ENCODE results near the gene TSPAN2.
A peak's percentile ranks its signal among the peaks of the same experiment; 100 is the strongest.

The TSPAN2 gene

DNA sequence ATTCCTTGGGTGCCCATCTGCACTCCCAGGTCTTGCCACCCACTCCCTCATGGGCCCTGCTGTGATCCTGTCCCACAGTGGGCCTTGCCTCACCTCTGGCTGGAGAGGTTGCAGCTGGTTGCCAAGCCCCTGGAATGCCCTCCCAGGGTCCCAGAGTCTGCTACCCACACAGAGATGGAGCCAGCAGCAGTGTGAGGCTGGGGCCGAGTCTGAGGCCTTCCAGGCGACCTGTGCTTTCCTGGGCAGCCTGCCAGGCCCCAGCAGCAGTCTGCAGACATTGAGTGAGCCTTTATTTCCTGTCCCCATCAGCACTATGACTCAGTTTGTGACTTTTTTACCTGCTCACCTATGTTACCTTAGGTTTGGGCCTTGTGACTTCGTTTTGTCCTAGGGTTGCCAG lies 25.0 kb upstream of the TSPAN2 start:
- Histone ChIP-seq H3K9me2 (replicated peaks; ENCODE audit: insufficient read depth, low read length) (no peaks in the 10 kb centered on the region), H4K20me1 (ENCODE audit: insufficient read depth, low read length) (no peaks in the 10 kb centered on the region), H3K4me1 (ENCODE audit: low read length) (no peaks in the 10 kb centered on the region), H3K9me3 (replicated peaks; ENCODE audit: insufficient read depth, low read length) (no peaks in the 10 kb centered on the region), H3K79me2 (ENCODE audit: low read length) (no peaks in the 10 kb centered on the region), H3K27ac (ENCODE audit: low read length) (no peak overlapping the region), H3K27me3 (replicated peaks; ENCODE audit: insufficient read depth, low read length) (no peaks in the 10 kb centered on the region), H3F3A (ENCODE audit: insufficient read depth, low read length) (no peaks in the 10 kb centered on the region), H3K4me3 (ENCODE audit: low read length) (no peak overlapping the region), H3K36me3 (replicated peaks; ENCODE audit: insufficient read depth, low read length) (no peaks in the 10 kb centered on the region), H2AFZ (ENCODE audit: low read length) (no peak overlapping the region), H3K4me2 (ENCODE audit: low read depth, low read length) (no peak overlapping the region), H3K9ac (ENCODE audit: low read length) (no peak overlapping the region)
- no peak for TF ChIP-seq EZH2 (optimal IDR thresholded peaks at IDR 0.05; ENCODE audit: low read depth, low read length)
- TF ChIP-seq, protein P1, sequence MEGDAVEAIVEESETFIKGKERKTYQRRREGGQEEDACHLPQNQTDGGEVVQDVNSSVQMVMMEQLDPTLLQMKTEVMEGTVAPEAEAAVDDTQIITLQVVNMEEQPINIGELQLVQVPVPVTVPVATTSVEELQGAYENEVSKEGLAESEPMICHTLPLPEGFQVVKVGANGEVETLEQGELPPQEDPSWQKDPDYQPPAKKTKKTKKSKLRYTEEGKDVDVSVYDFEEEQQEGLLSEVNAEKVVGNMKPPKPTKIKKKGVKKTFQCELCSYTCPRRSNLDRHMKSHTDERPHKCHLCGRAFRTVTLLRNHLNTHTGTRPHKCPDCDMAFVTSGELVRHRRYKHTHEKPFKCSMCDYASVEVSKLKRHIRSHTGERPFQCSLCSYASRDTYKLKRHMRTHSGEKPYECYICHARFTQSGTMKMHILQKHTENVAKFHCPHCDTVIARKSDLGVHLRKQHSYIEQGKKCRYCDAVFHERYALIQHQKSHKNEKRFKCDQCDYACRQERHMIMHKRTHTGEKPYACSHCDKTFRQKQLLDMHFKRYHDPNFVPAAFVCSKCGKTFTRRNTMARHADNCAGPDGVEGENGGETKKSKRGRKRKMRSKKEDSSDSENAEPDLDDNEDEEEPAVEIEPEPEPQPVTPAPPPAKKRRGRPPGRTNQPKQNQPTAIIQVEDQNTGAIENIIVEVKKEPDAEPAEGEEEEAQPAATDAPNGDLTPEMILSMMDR (IDR thresholded peaks at IDR 0.05; ENCODE audit: low read length) = no peak
- DNase-seq = peak; percentile 9

DNA sequence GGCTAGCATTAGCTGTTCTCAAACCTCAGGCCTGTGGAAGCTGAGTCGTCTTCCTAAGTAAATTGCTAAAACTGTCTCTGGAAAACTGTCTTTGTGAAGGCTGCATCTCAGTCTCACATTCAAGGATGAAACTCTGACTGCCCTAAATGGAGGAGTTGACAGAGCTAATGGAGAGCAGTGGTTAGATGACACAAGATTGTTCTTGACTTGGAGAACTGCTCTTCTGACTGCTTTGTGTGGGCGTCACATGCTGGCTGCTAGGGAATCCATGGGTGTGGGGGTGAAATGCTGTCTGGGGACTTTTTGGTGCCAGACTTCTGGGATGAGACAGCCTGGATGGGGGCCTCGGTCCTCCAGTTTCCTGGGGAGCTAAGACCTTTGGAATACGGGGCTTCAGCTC lies 24.5 kb upstream of the TSPAN2 start:
- TF ChIP-seq EZH2 (optimal IDR thresholded peaks at IDR 0.05; ENCODE audit: low read depth, low read length) (no peak), EZH2phosphoT487 (IDR thresholded peaks at IDR 0.05; ENCODE audit: low read length) (no peak)
- TF ChIP-seq, protein P1 (IDR thresholded peaks at IDR 0.05; ENCODE audit: low read length) = no peak
- Histone ChIP-seq H3K4me3 (ENCODE audit: low read length) (no peak overlapping the region), H3K4me2 (ENCODE audit: low read depth, low read length) (no peak overlapping the region)

DNA sequence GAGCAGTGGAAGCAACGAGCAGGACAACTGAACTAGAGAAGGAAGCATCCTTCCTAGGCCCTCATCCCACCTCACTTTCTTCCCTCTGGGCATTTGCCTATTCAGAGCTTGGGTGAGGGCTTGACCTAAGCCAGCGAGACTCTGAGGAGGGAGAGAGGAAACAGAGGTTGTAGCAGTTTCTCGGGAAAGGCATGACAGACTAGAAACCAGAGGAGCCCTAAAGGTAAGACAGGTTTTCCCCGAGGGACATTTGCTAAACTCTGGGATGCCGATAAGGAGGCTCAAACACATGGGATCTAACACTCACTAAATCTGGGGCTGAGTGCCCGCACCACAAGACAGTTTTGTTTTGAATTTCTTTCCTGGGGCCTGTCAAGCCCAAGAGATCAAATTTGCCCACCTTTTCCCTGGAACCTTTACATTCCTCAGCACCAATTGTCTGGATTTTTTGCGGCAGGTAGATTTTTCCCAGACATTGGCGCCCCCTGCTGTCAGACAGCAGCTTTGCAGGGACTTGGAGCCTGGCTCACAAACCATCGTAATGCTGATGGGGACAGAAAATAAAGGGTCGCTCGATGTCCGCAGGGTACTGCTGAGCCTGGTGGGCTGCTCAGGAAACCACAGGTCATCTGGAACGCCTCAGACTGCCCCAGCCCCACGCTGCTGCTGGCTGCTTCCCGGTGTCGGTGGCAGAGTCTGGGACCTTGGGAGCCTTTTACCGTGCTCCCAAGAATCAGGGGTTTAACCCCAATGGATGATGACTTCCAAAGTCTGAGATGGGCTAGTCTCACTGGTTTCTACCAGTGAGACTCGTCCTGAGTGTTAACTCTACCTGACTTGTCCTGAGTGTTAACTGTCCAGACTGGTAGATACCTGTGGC lies 23.4 kb upstream of the TSPAN2 start:
- no peaks in the 10 kb centered on the region for H3K9me3 ChIP-seq (replicated peaks; ENCODE audit: insufficient read depth, low read length)
- H3F3A ChIP-seq (ENCODE audit: insufficient read depth, low read length) = no peaks in the 10 kb centered on the region
- no peaks in the 10 kb centered on the region for H3K27me3 ChIP-seq (replicated peaks; ENCODE audit: insufficient read depth, low read length)
- no peak for DNase-seq
- no peak overlapping the region for H3K9ac ChIP-seq (ENCODE audit: low read length)
- H3K79me2 ChIP-seq (ENCODE audit: low read length) = no peaks in the 10 kb centered on the region
- no peaks in the 10 kb centered on the region for H3K4me1 ChIP-seq (ENCODE audit: low read length)
- no peak overlapping the region for H3K27ac ChIP-seq (ENCODE audit: low read length)
- H3K4me2 ChIP-seq (ENCODE audit: low read depth, low read length) = no peak overlapping the region
- no peak overlapping the region for H2AFZ ChIP-seq (ENCODE audit: low read length)
- H4K20me1 ChIP-seq (ENCODE audit: insufficient read depth, low read length) = no peaks in the 10 kb centered on the region
- H3K9me2 ChIP-seq (replicated peaks; ENCODE audit: insufficient read depth, low read length) = no peaks in the 10 kb centered on the region
- no peaks in the 10 kb centered on the region for H3K36me3 ChIP-seq (replicated peaks; ENCODE audit: insufficient read depth, low read length)
- TF ChIP-seq EZH2 (optimal IDR thresholded peaks at IDR 0.05; ENCODE audit: low read depth, low read length) (no peak), EZH2phosphoT487 (IDR thresholded peaks at IDR 0.05; ENCODE audit: low read length) (no peak)
- TF ChIP-seq, protein P1 (IDR thresholded peaks at IDR 0.05; ENCODE audit: low read length) = peak; percentile 73
- no peak overlapping the region for H3K4me3 ChIP-seq (ENCODE audit: low read length)

More for the DNA sequence above, 24.5 kb upstream of the TSPAN2 start:
- no peaks in the 10 kb centered on the region for H3F3A ChIP-seq (ENCODE audit: insufficient read depth, low read length)
- no peak overlapping the region for H2AFZ ChIP-seq (ENCODE audit: low read length)
- no peak for DNase-seq
- H3K4me1 ChIP-seq (ENCODE audit: low read length) = no peaks in the 10 kb centered on the region
- no peaks in the 10 kb centered on the region for H3K27me3 ChIP-seq (replicated peaks; ENCODE audit: insufficient read depth, low read length)
- H3K9ac ChIP-seq (ENCODE audit: low read length) = no peak overlapping the region
- H3K9me2 ChIP-seq (replicated peaks; ENCODE audit: insufficient read depth, low read length) = no peaks in the 10 kb centered on the region
- no peaks in the 10 kb centered on the region for H3K79me2 ChIP-seq (ENCODE audit: low read length)
- H3K36me3 ChIP-seq (replicated peaks; ENCODE audit: insufficient read depth, low read length) = no peaks in the 10 kb centered on the region
- no peaks in the 10 kb centered on the region for H3K9me3 ChIP-seq (replicated peaks; ENCODE audit: insufficient read depth, low read length)
- H4K20me1 ChIP-seq (ENCODE audit: insufficient read depth, low read length) = no peaks in the 10 kb centered on the region
- no peak overlapping the region for H3K27ac ChIP-seq (ENCODE audit: low read length)
